Esophagus mucosa (tissue), 1 donor: ENCODE data around the gene CD69. TPM values are rescaled to one million over a fixed set of nuclear protein-coding genes. Genes with fewer than 3 reads are reported as not detected.
"Not testable (repeated sequence)": the region's sequence is repeated elsewhere in the genome, so short reads cannot be mapped to it uniquely, and the experiment has no call there.

Experiments used
- ATAC-seq: fragments of 200-7000 bp; cut with Tn5 transposase; one replicate; pipeline ENCODE4 v1.9.1; 2020
- total RNA-seq: library from RNA; stranded (reverse); gene quantifications from one replicate; pipeline ENCODE4 v1.2.4, GENCODE V29; 2023
- donor health status: DM: yes; HTN: yes; CAD: no.

The CD69 gene
- total RNA-seq, 1 donor from 2014 or later = 0.68 TPM

DNA sequence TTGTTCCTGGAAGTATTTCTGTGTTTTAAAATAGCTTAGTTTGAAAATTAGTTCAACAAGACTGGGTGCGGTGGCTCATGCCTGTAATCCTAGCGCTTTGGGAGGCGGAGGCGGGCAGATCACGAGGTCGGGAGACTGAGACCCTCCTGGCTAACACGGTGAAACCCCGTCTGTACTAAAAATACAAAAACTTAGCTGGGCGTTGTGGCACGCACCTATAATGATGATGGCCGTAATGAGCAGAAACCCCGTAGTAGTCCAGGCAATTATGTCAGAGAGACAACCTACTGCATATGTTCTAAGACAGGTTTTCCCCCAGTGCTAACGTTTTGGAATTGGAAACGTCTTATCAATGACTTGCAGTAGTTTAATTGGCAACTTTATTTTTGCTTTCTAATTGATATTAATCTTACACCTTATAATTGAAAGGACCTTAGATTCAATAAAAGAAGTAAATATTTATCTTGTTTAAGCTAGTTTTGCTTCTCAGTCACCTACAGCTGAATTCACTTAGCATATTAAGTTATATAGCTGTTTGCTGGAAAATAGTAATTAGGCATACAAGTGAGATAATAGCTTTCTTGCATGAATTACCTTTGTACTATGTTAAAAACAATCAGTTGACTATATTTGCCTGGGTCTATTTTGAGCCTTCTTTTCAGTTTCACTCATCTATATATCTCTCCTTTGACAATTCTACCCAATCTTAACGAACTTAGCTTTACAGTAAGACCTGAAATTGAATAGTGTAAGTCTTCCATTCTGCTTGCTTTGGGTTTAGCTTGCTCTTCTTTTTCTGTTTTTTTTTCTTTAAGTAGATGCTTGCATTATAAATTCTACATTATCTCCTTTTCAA, 43.4 kb downstream of the CD69 start:
- ATAC-seq = no peak

DNA sequence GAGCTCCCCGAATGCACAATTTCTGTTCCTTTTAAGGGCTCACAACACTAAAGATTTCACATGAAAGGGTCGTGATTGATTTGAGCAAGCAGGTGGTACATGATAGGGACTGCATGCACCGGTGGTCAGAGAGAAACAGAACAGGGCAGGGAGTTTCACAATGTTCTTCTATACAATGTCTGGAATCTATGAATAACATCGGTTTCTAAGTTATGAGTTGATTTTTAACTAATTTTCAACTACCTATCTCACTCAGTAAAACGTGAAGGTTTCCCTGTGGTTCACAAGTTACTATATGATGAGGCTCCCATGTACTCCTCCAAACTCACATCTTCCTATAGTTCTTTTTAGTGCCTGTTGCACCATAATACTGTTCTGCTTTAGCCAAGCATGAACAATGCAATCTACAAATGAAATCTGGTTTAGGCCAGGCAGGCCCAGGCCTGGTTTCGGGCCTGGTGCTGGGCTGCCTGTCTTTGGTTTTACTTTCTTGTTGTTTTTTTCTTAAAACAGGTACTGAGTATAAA, 47.6 kb downstream of the CD69 start:
- ATAC-seq = not testable (repeated sequence)

DNA sequence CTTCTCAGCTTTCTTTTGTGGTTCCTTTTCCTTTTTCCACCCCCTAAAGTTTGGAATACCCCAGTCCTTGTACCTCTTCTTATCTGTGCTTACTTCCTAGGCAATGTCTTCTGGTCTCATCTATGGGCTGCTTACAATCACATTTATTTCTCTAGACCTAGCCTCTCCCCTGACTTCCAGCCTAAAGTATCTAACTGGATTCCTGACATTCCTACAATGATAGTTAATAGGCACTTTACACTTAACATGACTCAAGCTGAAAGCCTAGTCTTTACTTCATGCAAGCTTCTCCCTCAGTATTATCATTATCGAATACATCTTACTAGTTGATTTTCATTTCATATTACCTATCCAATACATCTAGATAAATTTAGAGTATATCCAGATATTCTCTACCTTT, 49.0 kb downstream of the CD69 start:
- no peak for ATAC-seq

DNA sequence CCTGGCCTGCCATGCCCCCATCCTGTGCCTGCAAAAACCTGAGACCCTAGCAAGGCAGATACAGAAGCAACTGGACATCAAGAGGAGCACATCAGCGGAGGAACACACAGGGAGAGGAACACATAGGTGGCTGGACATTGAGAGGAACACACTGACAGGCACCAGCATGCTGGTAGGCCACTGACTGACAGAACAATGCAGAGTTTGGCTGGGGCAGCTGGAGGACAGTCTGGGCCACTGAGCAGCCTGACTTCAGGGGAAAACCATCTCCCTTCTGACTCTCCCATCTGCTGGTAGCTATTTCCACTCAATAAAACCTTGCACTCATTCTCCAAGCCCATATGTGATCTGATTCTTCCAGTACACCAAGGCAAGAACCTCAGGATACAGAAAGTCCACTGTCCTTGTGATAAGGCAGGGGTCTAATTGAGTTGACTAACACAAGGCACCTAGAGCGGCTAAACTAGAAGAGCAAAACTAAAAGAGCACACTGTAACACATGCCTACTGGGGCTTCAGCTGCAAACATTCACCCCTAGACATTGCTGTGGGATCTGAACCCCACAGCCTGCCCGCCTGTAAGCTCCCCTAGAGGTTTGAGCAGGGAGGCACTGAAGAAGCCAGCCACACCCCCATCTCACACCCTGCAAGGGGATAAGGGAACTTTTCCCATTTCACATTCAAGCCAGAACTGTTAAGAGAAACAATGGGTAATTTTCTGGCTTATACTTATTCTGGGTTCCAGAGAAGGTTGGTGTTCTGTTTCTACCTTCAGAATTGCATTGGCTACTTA, 49.9 kb downstream of the CD69 start:
- no peak for ATAC-seq

DNA sequence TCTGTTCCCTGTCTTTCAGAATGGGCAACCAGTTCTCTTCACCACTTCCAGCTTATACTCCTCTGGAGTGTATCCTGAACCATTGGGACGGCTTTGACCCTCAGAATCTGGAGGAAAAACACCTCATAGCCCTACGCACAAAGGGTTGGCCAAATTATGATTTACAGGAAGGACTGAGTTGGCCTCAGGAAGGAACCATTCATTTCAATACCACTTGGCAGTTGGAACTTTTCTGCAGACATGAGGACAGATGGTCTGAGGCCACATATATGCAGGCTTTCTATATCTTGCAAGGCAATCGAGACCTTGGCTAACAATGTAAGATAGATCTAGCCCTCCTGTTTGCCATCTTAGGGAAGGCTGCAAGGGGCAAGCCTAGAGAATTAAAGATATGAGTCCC, 51.8 kb downstream of the CD69 start:
- no peak for ATAC-seq

DNA sequence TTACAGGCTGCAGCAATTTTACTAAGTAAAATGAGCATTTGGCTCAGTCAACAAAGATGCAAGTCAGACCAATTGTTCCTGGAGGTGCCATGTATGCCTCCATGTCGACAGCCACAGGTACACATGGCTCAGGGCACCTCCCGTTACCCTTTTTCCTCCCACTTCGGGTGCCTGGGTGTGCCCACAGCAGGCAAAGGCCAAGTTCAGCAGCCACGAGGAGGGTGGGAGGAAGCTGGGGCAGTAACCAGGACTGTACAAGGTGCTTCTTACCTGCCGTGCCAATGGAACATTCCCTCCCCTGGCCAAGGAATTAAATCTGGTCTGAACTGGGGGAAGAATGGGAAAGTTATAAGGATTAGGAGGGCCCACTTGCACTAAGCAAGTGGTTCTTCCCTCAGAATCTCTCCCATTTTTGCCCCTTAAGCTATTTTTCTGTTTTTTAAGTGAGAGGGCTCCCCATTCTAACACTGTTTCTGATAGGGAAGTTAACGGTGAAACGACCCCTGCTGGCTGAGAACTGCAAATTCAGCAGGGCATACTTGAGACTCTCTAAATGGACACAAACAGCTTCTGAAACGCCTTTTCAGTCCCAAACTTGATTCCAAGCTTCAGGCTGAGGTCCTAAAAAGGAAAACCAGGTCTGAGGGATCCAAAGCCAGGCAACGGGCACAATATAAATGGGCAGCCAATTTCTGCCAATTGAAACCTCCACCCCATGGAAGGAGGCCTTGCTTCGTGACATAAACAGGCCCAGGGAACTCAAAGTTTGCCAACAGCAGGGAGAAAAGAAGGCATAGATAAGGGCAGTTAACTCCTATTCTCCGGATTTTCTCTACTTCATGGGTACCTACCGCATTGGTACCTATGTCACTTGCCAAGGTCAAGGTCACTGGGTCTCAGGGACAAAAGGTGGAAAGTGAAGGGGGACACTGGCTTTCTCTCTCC, 52.6 kb downstream of the CD69 start:
- ATAC-seq = peak; percentile 52

DNA sequence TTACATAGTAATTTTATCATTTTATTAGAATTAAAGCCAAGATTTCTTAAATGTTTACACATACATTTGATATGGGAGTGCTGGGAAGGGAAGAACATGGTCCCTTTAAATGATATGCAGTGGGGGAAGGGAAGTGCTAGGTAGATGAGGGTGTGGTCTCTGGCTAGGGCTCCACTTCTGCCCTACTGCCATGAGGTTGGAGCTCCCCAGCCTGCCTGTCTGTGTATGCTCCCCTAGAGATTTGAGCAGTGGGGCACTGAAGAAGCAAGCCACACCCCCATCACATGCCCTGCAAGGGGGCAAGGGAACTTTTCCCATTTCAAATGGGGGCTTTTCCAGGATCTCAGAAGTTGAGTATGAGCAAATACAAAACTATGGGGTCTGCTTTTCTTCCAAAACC, 53.3 kb downstream of the CD69 start:
- no peak for ATAC-seq

DNA sequence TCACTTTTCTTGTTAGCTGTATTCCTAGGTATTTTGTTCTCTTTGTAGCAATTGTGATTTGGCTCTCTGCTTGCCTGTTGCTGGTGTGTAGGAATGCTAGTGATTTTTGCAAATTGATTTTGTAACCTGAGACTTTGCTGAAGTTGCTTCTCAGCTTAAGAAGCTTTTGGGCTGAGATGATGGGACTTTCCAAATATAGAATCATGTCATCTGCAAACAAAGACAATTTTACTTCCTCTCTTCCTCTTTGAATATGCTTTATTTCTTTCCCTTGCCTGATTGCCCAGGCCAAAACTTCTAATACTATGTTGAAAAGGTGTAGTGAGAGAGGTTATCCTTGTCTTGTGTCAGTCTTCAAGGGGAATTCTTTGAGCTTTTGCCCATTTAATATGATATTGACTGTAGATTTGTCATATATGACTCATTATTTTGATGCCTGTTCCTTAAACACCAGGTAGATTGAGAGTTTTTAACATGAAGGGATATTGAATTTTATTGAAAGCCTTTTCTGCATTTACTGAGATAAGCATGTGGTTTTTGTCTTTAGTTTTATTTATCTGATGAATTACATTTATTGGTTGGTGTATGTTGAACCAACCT, 54.5 kb downstream of the CD69 start:
- no peak for ATAC-seq

DNA sequence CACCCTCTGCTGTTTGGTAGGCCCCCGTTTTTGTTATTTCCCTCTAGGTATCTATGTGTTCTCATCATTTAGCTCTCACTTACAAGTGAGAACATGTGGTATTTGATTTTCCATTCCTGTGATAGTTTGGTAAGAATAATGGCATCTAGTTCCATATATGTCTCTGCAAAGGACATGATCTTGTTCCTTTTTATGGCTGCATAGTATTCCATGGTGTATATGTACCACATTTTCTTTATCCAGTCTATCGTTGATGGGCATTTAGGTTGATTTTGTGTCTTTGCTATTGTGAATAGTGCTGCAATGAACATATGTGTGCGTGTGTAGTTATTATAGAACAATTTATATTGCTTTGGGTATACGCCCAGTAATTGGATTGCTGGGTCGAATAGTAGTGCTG, 56.1 kb downstream of the CD69 start:
- not testable (repeated sequence) for ATAC-seq

Other genes with a start within 250 kb of the CD69 start
- gene KLRB1, start 153.0 kb downstream of the CD69 start, total RNA-seq = 0.56 TPM
- gene CLEC2D, start 91.2 kb downstream of the CD69 start, total RNA-seq = 3.7 TPM
- gene CLECL1, start 27.8 kb downstream of the CD69 start, total RNA-seq = not detected
- 0.36 TPM for gene KLRF1, start 66.6 kb upstream of the CD69 start, total RNA-seq
- 13.0 TPM for gene CLEC2B, start 108.5 kb upstream of the CD69 start, total RNA-seq
- not detected for gene KLRF2, start 120.6 kb upstream of the CD69 start, total RNA-seq
- gene CLEC2A, start 171.5 kb upstream of the CD69 start, total RNA-seq = not detected
- 0.36 TPM for gene CLEC12A, start 210.5 kb upstream of the CD69 start, total RNA-seq
- gene CLEC1B, start 238.2 kb upstream of the CD69 start, total RNA-seq = not detected
- not detected for gene CLEC12B, start 249.7 kb upstream of the CD69 start, total RNA-seq